Karpas-422 (cell line): ENCODE data around the gene STK11. TPM values are rescaled to one million over a fixed set of nuclear protein-coding genes. Genes with fewer than 3 reads are reported as not detected.

Experiments
- DNase-seq: peaks from one replicate; pipeline ENCODE4 v3.0.0-alpha.2; 2015
- H2AFZ ChIP-seq: fragments of 200-600 bp; sonication (generic); 2 replicates; pipeline ENCODE4 v1.6.1; 2014; ENCODE audit warnings: antibody characterized with exemption, low read length, mixed read lengths
- H3K27ac ChIP-seq: fragments of 200-600 bp; sonication (generic); 2 replicates; pipeline ENCODE4 v1.5.1; 2014; ENCODE audit warnings: mild to moderate bottlenecking, low read length, moderate library complexity
- H3K27me3 ChIP-seq: fragments of 200-600 bp; sonication (generic); 2 replicates; pipeline ENCODE4 v1.6.1; 2014; ENCODE audit warnings: low read length, mixed read lengths
- H3K36me3 ChIP-seq: fragments of 200-600 bp; sonication (generic); 2 replicates; pipeline ENCODE4 v1.6.1; 2014; ENCODE audit warnings: low read length, mixed read lengths; ENCODE audit not compliant: insufficient read depth
- H3K4me1 ChIP-seq: fragments of 200-600 bp; sonication (generic); 2 replicates; pipeline ENCODE4 v1.6.1; 2014; ENCODE audit warnings: mild to moderate bottlenecking, low read length, mixed read lengths
- H3K4me2 ChIP-seq: fragments of 200-600 bp; sonication (generic); 2 replicates; pipeline ENCODE4 v1.6.1; 2014; ENCODE audit warnings: low read length, low read depth, mild to moderate bottlenecking; ENCODE audit not compliant: poor library complexity, severe bottlenecking
- H3K4me3 ChIP-seq: fragments of 200-600 bp; sonication (generic); 2 replicates; pipeline ENCODE4 v1.5.1; 2014; ENCODE audit warnings: mild to moderate bottlenecking, antibody characterized with exemption, low read length, mixed read lengths
- H3K79me2 ChIP-seq: fragments of 200-600 bp; sonication (generic); 2 replicates; pipeline ENCODE4 v1.6.1; 2014; ENCODE audit warnings: mild to moderate bottlenecking, low read length, mixed read lengths
- H3K9ac ChIP-seq: fragments of 200-600 bp; sonication (generic); 2 replicates; pipeline ENCODE4 v1.6.0; 2014; ENCODE audit warnings: low read length
- H3K9me2 ChIP-seq: fragments of 200-600 bp; sonication (generic), shearing (Covaris generic); replicated peaks from 2 replicates; pipeline ENCODE4 v1.6.0; 2014; ENCODE audit warnings: mild to moderate bottlenecking, low read length, moderate library complexity; ENCODE audit not compliant: insufficient read depth
- H3K9me3 ChIP-seq: fragments of 300-700, 200-600 bp; sonication (generic); 2 replicates; pipeline ENCODE4 v1.6.1; 2014; ENCODE audit warnings: low read length, mixed read lengths
- H4K20me1 ChIP-seq: fragments of 200-600 bp; sonication (generic); 2 replicates; pipeline ENCODE4 v1.6.1; 2014; ENCODE audit warnings: mild to moderate bottlenecking, antibody characterized with exemption, low read length, low read depth; ENCODE audit not compliant: insufficient read depth
- total RNA-seq: library from RNA; depleted of rRNA; stranded (reverse); fragments of >200 nt; shearing (Covaris generic); gene quantifications from 2 replicates; pipeline ENCODE4 v1.2.3, GENCODE V29; 2014; ENCODE audit warnings: low replicate concordance

The STK11 gene
- total RNA-seq, 1 experiment from 2014 or later, result 40.3 TPM

GRCh38 chr19:1239796-1240737 lies 34.5 kb downstream of the STK11 start:
- Histone ChIP-seq H3K4me2 (peak overlapping the region; percentile 94), H3K9me3 (no peaks in the 10 kb centered on the region), H3K27ac (peak overlapping the region; percentile 70), H3K79me2 (peaks cover 24% of the 10 kb centered on the region), H3K9me2 (no peaks in the 10 kb centered on the region), H4K20me1 (0 out of 2 replicates have a peak, but pooled peaks cover 6% of the 10 kb centered on the region), H3K27me3 (no peaks in the 10 kb centered on the region), H3K9ac (peak overlapping the region; percentile 100), H3K36me3 (no peaks in the 10 kb centered on the region), H3K4me1 (peaks cover 60% of the 10 kb centered on the region), H2AFZ (peak overlapping the region; percentile 70; the same call in 1 of the 2 replicates), H3K4me3 (peak overlapping the region; percentile 100)
- DNase-seq, result peak; percentile 98

- Histone ChIP-seq H3K4me3 (peak overlapping the region; percentile 100), H3K4me2 (peak overlapping the region; percentile 94), H3K4me1 (peaks cover 69% of the 10 kb centered on the region), H3K9me2 (no peaks in the 10 kb centered on the region), H2AFZ (0 out of 2 replicates have a peak overlapping the region, but pooled peaks have one; percentile 16), H4K20me1 (0 out of 2 replicates have a peak, but pooled peaks cover 6% of the 10 kb centered on the region), H3K27ac (peak overlapping the region; percentile 44), H3K36me3 (no peaks in the 10 kb centered on the region), H3K27me3 (no peaks in the 10 kb centered on the region), H3K79me2 (peaks cover 24% of the 10 kb centered on the region), H3K9me3 (no peaks in the 10 kb centered on the region), H3K9ac (peak overlapping the region; percentile 100)
- DNase-seq, result no peak
Observed at GRCh38 chr19:1240925-1241324, 35.3 kb downstream of the STK11 start.

GRCh38 chr19:1241417-1242095 lies 36.0 kb downstream of the STK11 start, which contains the start of gene ATP5F1D:
Gene ATP5F1D, plus strand, starts transcription at chr19:1241751. Its CDS starts 100 bp downstream, at chr19:1241851.
- H3K27ac ChIP-seq, result peak within 1 kb of the TSS; percentile 77
- 0 out of 2 replicates have a peak within 1 kb of the TSS, but pooled peaks have one; percentile 16 for H2AFZ ChIP-seq
- H3K36me3 ChIP-seq, result no peaks in the 10 kb centered on the region
- H3K4me1 ChIP-seq, result peaks cover 73% of the 10 kb centered on the region
- H3K9me3 ChIP-seq, result no peaks in the 10 kb centered on the region
- no peaks in the 10 kb centered on the region for H3K9me2 ChIP-seq
- peak within 1 kb of the TSS; percentile 100 for H3K9ac ChIP-seq
- H3K27me3 ChIP-seq, result no peaks in the 10 kb centered on the region
- 0 out of 2 replicates have a peak, but pooled peaks cover 6% of the 10 kb centered on the region for H4K20me1 ChIP-seq
- DNase-seq, result peak; percentile 98
- peaks cover 24% of the 10 kb centered on the region for H3K79me2 ChIP-seq
- peak within 1 kb of the TSS; percentile 94 for H3K4me2 ChIP-seq
- H3K4me3 ChIP-seq, result peak within 1 kb of the TSS; percentile 100

- Histone ChIP-seq H3K9me2 (no peaks in the 10 kb centered on the region), H3K4me3 (peak overlapping the region; percentile 100), H3K9me3 (no peaks in the 10 kb centered on the region), H3K27me3 (no peaks in the 10 kb centered on the region), H3K27ac (peak overlapping the region; percentile 89), H4K20me1 (0 out of 2 replicates have a peak, but pooled peaks cover 6% of the 10 kb centered on the region), H3K36me3 (no peaks in the 10 kb centered on the region), H3K4me2 (peak overlapping the region; percentile 94), H2AFZ (no peak overlapping the region), H3K4me1 (peaks cover 63% of the 10 kb centered on the region), H3K9ac (peak overlapping the region; percentile 100), H3K79me2 (peaks cover 19% of the 10 kb centered on the region)
- peak; percentile 94 for DNase-seq
Observed at GRCh38 chr19:1243768-1244692, 38.5 kb downstream of the STK11 start.

- Histone ChIP-seq H3K4me2 (peak overlapping the region; percentile 94), H4K20me1 (peaks cover 8% of the 10 kb centered on the region; the same call in 1 of the 2 replicates), H3K4me3 (peak overlapping the region; percentile 100), H3K36me3 (no peaks in the 10 kb centered on the region; the same call in 1 of the 2 replicates), H3K9me2 (no peaks in the 10 kb centered on the region), H3K4me1 (peaks cover 55% of the 10 kb centered on the region), H3K27me3 (no peaks in the 10 kb centered on the region), H3K79me2 (peaks cover 21% of the 10 kb centered on the region), H3K27ac (peak overlapping the region; percentile 89), H2AFZ (no peak overlapping the region), H3K9ac (peak overlapping the region; percentile 100), H3K9me3 (no peaks in the 10 kb centered on the region)
- no peak for DNase-seq
Observed at GRCh38 chr19:1244693-1245451, 39.3 kb downstream of the STK11 start.

- no peak overlapping the region for H2AFZ ChIP-seq
- no peaks in the 10 kb centered on the region for H3K9me3 ChIP-seq
- peak overlapping the region; percentile 100 for H3K4me3 ChIP-seq
- H3K9me2 ChIP-seq, result no peaks in the 10 kb centered on the region
- no peaks in the 10 kb centered on the region for H3K27me3 ChIP-seq
- H3K9ac ChIP-seq, result peak overlapping the region; percentile 100
- peak overlapping the region; percentile 89 for H3K27ac ChIP-seq
- H3K4me2 ChIP-seq, result peak overlapping the region; percentile 94
- H3K36me3 ChIP-seq, result no peaks in the 10 kb centered on the region; the same call in 1 of the 2 replicates
- peaks cover 53% of the 10 kb centered on the region for H3K4me1 ChIP-seq
- H3K79me2 ChIP-seq, result peaks cover 23% of the 10 kb centered on the region
- peaks cover 9% of the 10 kb centered on the region; the same call in 1 of the 2 replicates for H4K20me1 ChIP-seq
- peak; percentile 70 for DNase-seq
Observed at GRCh38 chr19:1245494-1246264, 40.1 kb downstream of the STK11 start.
